Endothelial cell of umbilical vein (primary cell): ENCODE measurements around the gene NHS. TPM values are rescaled to one million over a fixed set of nuclear protein-coding genes. Genes with fewer than 3 reads are reported as not detected.

ENCODE experiments used
- BruUV-seq: library from RNA; stranded (reverse); fragments of 400-500 nt; replicated peaks from 2 replicates; lab custom pipeline; 2021; lab: Mats Ljungman, UMichigan
- CTCF ChIA-PET: fragments of 300-600, 350-600 bp; sonication (Branson Sonifier 250); formaldehyde crosslinking; loops from one replicate; lab custom pipeline; 2021; ENCODE audit warnings: antibody characterized with exemption, inconsistent platforms; lab: Charles Lee
- POLR2A ChIA-PET: fragments of 300-600, 350-600 bp; sonication (Branson Sonifier 250); formaldehyde crosslinking; loops from one replicate; lab custom pipeline; 2021; ENCODE audit warnings: antibody characterized with exemption, inconsistent platforms; lab: Charles Lee
- DNase-seq: peaks from one replicate; pipeline ENCODE4 v3.0.0-alpha.2; 2011; ENCODE audit warnings: low read depth, low spot score
- FAIRE-seq: peaks from 2 replicates; lab custom pipeline; 2011; peaks lifted over from hg19 to GRCh38; lab: Jason Lieb, UNC
- H2AFZ ChIP-seq: 2 replicates; pipeline ENCODE4 v1.6.0; 2012; ENCODE audit warnings: low read depth, low read length, control low read depth, inconsistent platforms
- H3K27ac ChIP-seq: 2 replicates; pipeline ENCODE4 v1.5.1; 2011; ENCODE audit warnings: low read depth, mild to moderate bottlenecking, control low read depth, low read length, moderate library complexity; ENCODE audit not compliant: insufficient read depth
- H3K27me3 ChIP-seq, 2 experiments: 2 replicates each; pipeline versions ENCODE4 v1.6.0 to v1.6.1; 2011; ENCODE audit warnings: low read length in 2 of 2, mixed read lengths in 1 of 2; ENCODE audit not compliant: control insufficient read depth in 2 of 2, insufficient read depth in 2 of 2
- H3K36me3 ChIP-seq, 2 experiments: 2 replicates in 1 of 2; 3 replicates in 1 of 2; pipeline ENCODE4 v1.5.1; 2011; ENCODE audit warnings: low read length in 2 of 2, mild to moderate bottlenecking in 1 of 2, moderate library complexity in 1 of 2; ENCODE audit not compliant: control insufficient read depth in 2 of 2, insufficient read depth in 2 of 2; ENCODE audit errors: extremely low read depth in 1 of 2
- H3K4me1 ChIP-seq: 3 replicates; pipeline ENCODE4 v1.5.1; 2011; ENCODE audit warnings: mild to moderate bottlenecking, low read length; ENCODE audit not compliant: control insufficient read depth, insufficient read depth; ENCODE audit errors: extremely low read depth
- H3K4me2 ChIP-seq: 2 replicates; pipeline ENCODE4 v1.6.1; 2011; ENCODE audit warnings: low read length, control low read depth, mixed read lengths; ENCODE audit not compliant: insufficient read depth
- H3K4me3 ChIP-seq, 3 experiments: fragments of 200-600 bp in 1 of 3; sonication (generic), shearing (Covaris generic) in 1 of 3; replicated peaks in 1 of 3; 2 replicates each; pipeline ENCODE4 v1.5.1; 2011 to 2016; ENCODE audit warnings: control low read depth in 3 of 3, low read length in 3 of 3, mild to moderate bottlenecking in 2 of 3, inconsistent platforms in 1 of 3, low read depth in 1 of 3, moderate library complexity in 1 of 3; ENCODE audit not compliant: insufficient read depth in 1 of 3
- H3K79me2 ChIP-seq: 2 replicates; pipeline ENCODE4 v1.6.0; 2012; ENCODE audit warnings: low read length, inconsistent platforms; ENCODE audit not compliant: control insufficient read depth, insufficient read depth
- H3K9ac ChIP-seq: replicated peaks from 2 replicates; pipeline ENCODE3; 2011; ENCODE audit warnings: low read length, control low read depth; ENCODE audit not compliant: insufficient read depth; ENCODE audit errors: extremely low read depth
- H3K9me1 ChIP-seq: replicated peaks from 3 replicates; pipeline ENCODE4 v1.6.0; 2011; ENCODE audit warnings: mild to moderate bottlenecking, low read length; ENCODE audit not compliant: control insufficient read depth, insufficient read depth; ENCODE audit errors: extremely low read depth
- H3K9me3 ChIP-seq: replicated peaks from 2 replicates; pipeline ENCODE4 v1.5.1; 2012; ENCODE audit warnings: low read length, inconsistent platforms; ENCODE audit not compliant: control insufficient read depth, insufficient read depth
- H4K20me1 ChIP-seq: replicated peaks from 2 replicates; pipeline ENCODE3; 2011; ENCODE audit warnings: mild to moderate bottlenecking, low read length; ENCODE audit not compliant: control insufficient read depth, insufficient read depth; ENCODE audit errors: extremely low read depth
- CTCF ChIP-seq, 2 donors: IDR thresholded peaks; 1 replicate in 1 of 2; 2 replicates in 1 of 2; pipeline ENCODE4 v1.5.1; 2011; ENCODE audit warnings: low read length in 2 of 2, mild to moderate bottlenecking in 2 of 2, moderate library complexity in 2 of 2, control low read depth in 1 of 2, inconsistent platforms in 1 of 2, low read depth in 1 of 2; ENCODE audit not compliant: insufficient read depth in 1 of 2; ENCODE audit errors: extremely low read depth in 1 of 2
- EZH2 ChIP-seq: IDR thresholded peaks from 2 replicates; pipeline ENCODE4 v1.6.1; 2012; ENCODE audit warnings: borderline replicate concordance, low read depth, mild to moderate bottlenecking, moderate library complexity, low read length, inconsistent platforms; ENCODE audit not compliant: severe bottlenecking
- FOS ChIP-seq: IDR thresholded peaks from 2 replicates; pipeline ENCODE4 v1.6.1; 2011; ENCODE audit warnings: mild to moderate bottlenecking, low read length, moderate library complexity, borderline replicate concordance; ENCODE audit not compliant: insufficient read depth
- GATA2 ChIP-seq: IDR thresholded peaks from 2 replicates; pipeline ENCODE4 v1.7.0; 2011; ENCODE audit warnings: low read depth, mild to moderate bottlenecking, moderate library complexity, mixed read lengths, low read length; ENCODE audit not compliant: insufficient read length, insufficient read depth
- JUN ChIP-seq: IDR thresholded peaks from 2 replicates; pipeline ENCODE4 v1.6.1; 2011; ENCODE audit warnings: borderline replicate concordance, low read depth; ENCODE audit not compliant: insufficient read length, insufficient read depth
- MAX ChIP-seq: IDR thresholded peaks from 2 replicates; pipeline ENCODE4 v1.6.1; 2011; ENCODE audit not compliant: insufficient read depth, insufficient read length
- MYC ChIP-seq: IDR thresholded peaks from one replicate; pipeline ENCODE4 v1.6.1; 2011; ENCODE audit warnings: mild to moderate bottlenecking, low read depth, low read length
- POLR2A ChIP-seq: IDR thresholded peaks from 2 replicates; pipeline ENCODE4 v1.6.1; 2012; ENCODE audit warnings: low read depth, mild to moderate bottlenecking, control low read depth, low read length
- POLR2AphosphoS5 ChIP-seq: IDR thresholded peaks from 2 replicates; pipeline ENCODE4 v1.6.1; 2012; ENCODE audit warnings: low read depth, mild to moderate bottlenecking, control low read depth, low read length, moderate library complexity; ENCODE audit not compliant: insufficient read depth
- dilution Hi-C: fragments of 300-500 bp; cut with MboI; formaldehyde crosslinking; loops from one replicate; pipeline ENCODE4 v1.15.0; 2019; ENCODE audit warnings: low sequenced_read_pairs; ENCODE audit not compliant: extremely low pct_ligation_motif_present
- intact Hi-C: fragments of 100-400 bp; cut with micrococcal nuclease; formaldehyde crosslinking; loops from one replicate; pipeline ENCODE4 v1.10.0; 2022
- polyA plus RNA-seq, 4 experiments: library from polyadenylated mRNA; depleted of rRNA in 3 of 4; stranded (reverse) in 3 of 4; unstranded in 1 of 4; fragments of >200 nt; gene quantifications; 2 replicates each; pipeline versions ENCODE4 v1.2.1 to v1.2.3, GENCODE V29; 2011 to 2012; ENCODE audit warnings: missing spikeins in 1 of 4
- total RNA-seq: library from RNA; stranded (reverse); gene quantifications from 2 replicates; pipeline ENCODE4 v1.2.3, GENCODE V29; 2021

The NHS gene
- total and polyA plus RNA-seq, 2 donors (not counting 3 experiments of a cell fraction or from before 2014, with no cell fraction given) = 0.07 to 0.46 TPM

GRCh38 chrX:17410651-17411050, 35.7 kb downstream of the NHS start:
- H3K4me1 ChIP-seq = no peaks in the 10 kb centered on the region
- ChIA-PET CTCF (no interaction called here), POLR2A (no interaction called here)
- no peak overlapping the region for H3K27ac ChIP-seq
- no peak overlapping the region for H3K4me3 ChIP-seq
- DNase-seq = no peak
- BruUV-seq = no TSS peak
- H3K9me3 ChIP-seq = no peaks in the 10 kb centered on the region
- intact Hi-C loops = no loop called here
- no peak for TF ChIP-seq POLR2A
- TF ChIP-seq FOS = no peak
- no peak for TF ChIP-seq EZH2
- no peak for TF ChIP-seq GATA2
- no peak for TF ChIP-seq CTCF (IDR thresholded peaks at IDR 0.05; ENCODE audit: extremely low read depth in 1 of 2, insufficient read depth in 1 of 2, low read depth in 1 of 2, low read length in 2 of 2)
- no peak for TF ChIP-seq MYC
- no peak for TF ChIP-seq MAX
- TF ChIP-seq JUN = no peak
- no peak for TF ChIP-seq POLR2AphosphoS5
- H3K9me1 ChIP-seq = no peaks in the 10 kb centered on the region
- FAIRE-seq = no peak
- no peaks in the 10 kb centered on the region for H4K20me1 ChIP-seq
- no peak overlapping the region for H3K9ac ChIP-seq
- H3K4me2 ChIP-seq = no peak overlapping the region
- H3K36me3 ChIP-seq = no peaks in the 10 kb centered on the region
- H3K27me3 ChIP-seq = no peaks in the 10 kb centered on the region
- dilution Hi-C loops = no loop called here
- no peak overlapping the region for H2AFZ ChIP-seq
- no peaks in the 10 kb centered on the region for H3K79me2 ChIP-seq
